ENCODE data around the gene CAMKK1.
A peak's percentile ranks its signal among the peaks of the same experiment; 100 is the strongest.

The CAMKK1 gene

DNA sequence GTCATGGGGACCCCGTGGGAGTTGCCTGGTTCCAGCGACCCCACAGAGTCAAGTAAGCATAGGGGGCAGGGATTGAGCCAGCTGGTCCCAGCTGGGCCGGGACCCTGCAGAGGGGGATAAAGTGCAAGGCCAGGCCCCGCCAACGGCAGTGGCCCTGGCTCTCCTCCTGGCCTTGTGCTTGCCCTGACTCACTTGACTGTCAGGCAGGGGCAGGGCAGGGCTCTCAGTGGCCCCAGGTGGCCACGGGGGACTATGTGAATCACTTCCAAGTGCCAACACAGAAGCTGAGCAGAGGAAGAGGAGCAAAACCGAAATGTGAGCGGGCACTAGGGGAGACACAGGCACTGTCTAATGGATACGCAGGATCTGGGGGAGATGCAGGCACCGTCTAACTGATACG lies 25.2 kb downstream of the CAMKK1 start:
- H3K4me3 ChIP-seq (ENCODE audit: severe bottlenecking), result no peak overlapping the region
- H3K36me3 ChIP-seq (ENCODE audit: low read depth), result peaks cover 6% of the 10 kb centered on the region
- peak; percentile 24; the same call in 1 of the 3 replicates for ATAC-seq (ENCODE audit: low read depth)
- DNase-seq (ENCODE audit: low spot score), result no peak
- TF ChIP-seq, protein P1, sequence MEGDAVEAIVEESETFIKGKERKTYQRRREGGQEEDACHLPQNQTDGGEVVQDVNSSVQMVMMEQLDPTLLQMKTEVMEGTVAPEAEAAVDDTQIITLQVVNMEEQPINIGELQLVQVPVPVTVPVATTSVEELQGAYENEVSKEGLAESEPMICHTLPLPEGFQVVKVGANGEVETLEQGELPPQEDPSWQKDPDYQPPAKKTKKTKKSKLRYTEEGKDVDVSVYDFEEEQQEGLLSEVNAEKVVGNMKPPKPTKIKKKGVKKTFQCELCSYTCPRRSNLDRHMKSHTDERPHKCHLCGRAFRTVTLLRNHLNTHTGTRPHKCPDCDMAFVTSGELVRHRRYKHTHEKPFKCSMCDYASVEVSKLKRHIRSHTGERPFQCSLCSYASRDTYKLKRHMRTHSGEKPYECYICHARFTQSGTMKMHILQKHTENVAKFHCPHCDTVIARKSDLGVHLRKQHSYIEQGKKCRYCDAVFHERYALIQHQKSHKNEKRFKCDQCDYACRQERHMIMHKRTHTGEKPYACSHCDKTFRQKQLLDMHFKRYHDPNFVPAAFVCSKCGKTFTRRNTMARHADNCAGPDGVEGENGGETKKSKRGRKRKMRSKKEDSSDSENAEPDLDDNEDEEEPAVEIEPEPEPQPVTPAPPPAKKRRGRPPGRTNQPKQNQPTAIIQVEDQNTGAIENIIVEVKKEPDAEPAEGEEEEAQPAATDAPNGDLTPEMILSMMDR (IDR thresholded peaks at IDR 0.05; ENCODE audit: poor library complexity, severe bottlenecking), result no peak
- no peak overlapping the region for H3K27ac ChIP-seq (ENCODE audit: poor library complexity, severe bottlenecking)
- H3K27me3 ChIP-seq (ENCODE audit: insufficient read depth, poor library complexity, severe bottlenecking), result no peaks in the 10 kb centered on the region
- no peaks in the 10 kb centered on the region for H3K9me3 ChIP-seq (ENCODE audit: severe bottlenecking)
- no peaks in the 10 kb centered on the region for H3K4me1 ChIP-seq (ENCODE audit: insufficient read depth, poor library complexity, severe bottlenecking)

DNA sequence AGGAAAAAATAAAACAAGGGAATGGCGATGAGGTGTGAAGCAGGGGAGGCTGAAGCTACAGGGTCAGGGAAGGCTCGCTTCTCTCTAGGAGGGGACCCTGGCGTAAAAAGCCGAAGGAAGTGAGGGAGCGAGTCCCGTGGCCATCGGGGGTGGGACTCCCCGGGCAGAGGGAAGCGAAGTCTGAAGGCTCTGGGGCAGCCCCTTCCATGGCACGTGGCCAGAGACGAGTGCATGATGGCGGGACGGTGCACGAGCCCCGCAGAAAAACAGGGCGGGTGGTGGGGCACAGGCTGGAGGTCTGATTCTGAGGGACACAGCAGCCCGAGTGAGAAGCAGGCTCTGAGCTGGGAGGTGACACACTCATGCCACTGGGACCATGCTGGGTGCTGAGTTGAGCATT lies 25.7 kb downstream of the CAMKK1 start:
- Histone ChIP-seq H3K27me3 (ENCODE audit: insufficient read depth, poor library complexity, severe bottlenecking) (no peaks in the 10 kb centered on the region), H3K27ac (ENCODE audit: poor library complexity, severe bottlenecking) (no peak overlapping the region), H3K9me3 (ENCODE audit: severe bottlenecking) (no peaks in the 10 kb centered on the region), H3K36me3 (ENCODE audit: low read depth) (peaks cover 1% of the 10 kb centered on the region), H3K4me3 (ENCODE audit: severe bottlenecking) (no peak overlapping the region), H3K4me1 (ENCODE audit: insufficient read depth, poor library complexity, severe bottlenecking) (no peaks in the 10 kb centered on the region)
- ATAC-seq (ENCODE audit: low read depth) (no peak), DNase-seq (ENCODE audit: low spot score) (no peak)
- TF ChIP-seq, protein P1 (IDR thresholded peaks at IDR 0.05; ENCODE audit: poor library complexity, severe bottlenecking), result no peak

DNA sequence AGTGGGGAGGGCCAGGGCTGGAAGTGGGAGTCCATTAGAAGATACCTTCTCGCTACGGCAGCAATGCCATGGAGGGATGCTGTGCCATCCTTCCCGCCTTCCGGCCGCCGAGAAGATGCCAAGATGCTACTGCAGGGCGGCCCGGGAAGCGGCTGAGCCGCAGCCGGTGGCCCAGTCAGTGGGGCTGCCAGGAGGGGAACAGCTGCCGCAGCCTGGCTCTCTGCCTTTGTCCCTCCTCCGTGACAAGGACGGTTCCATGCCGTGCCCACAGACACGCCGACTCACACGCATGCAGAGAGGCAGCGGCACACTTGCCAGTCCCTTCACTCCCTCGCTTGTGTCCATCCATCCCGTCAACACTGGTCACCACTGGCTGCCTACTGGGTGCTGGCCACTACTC lies 26.6 kb downstream of the CAMKK1 start:
- no peak overlapping the region for H3K27ac ChIP-seq (ENCODE audit: poor library complexity, severe bottlenecking)
- H3K36me3 ChIP-seq (ENCODE audit: low read depth), result no peaks in the 10 kb centered on the region; the same call in 1 of the 2 replicates
- H3K4me1 ChIP-seq (ENCODE audit: insufficient read depth, poor library complexity, severe bottlenecking), result no peaks in the 10 kb centered on the region
- no peak overlapping the region for H3K4me3 ChIP-seq (ENCODE audit: severe bottlenecking)
- TF ChIP-seq, protein P1 (IDR thresholded peaks at IDR 0.05; ENCODE audit: poor library complexity, severe bottlenecking), result no peak
- no peaks in the 10 kb centered on the region for H3K9me3 ChIP-seq (ENCODE audit: severe bottlenecking)
- no peaks in the 10 kb centered on the region for H3K27me3 ChIP-seq (ENCODE audit: insufficient read depth, poor library complexity, severe bottlenecking)
- no peak for ATAC-seq (ENCODE audit: low read depth)
- no peak for DNase-seq (ENCODE audit: low spot score)

DNA sequence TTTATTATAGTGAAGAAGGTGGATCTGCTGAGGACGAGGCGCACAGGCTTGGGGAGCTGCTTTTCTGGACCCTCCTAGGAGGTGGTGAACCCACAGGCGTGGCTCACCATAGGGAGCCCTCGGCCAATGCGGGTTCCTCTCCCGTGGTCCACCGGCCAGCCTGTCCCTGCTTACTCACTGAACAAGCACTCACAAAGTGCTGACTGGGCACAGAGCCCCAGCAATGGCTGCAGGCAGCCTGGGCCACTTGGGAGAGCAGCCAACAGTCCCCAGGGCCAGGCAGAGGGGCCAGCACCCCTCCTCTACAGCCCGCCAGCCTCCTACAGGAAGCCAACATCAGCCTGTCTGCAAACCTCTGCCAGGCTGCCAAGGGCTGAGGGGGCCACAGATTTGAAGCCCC lies 27.7 kb downstream of the CAMKK1 start:
- Histone ChIP-seq H3K4me3 (ENCODE audit: severe bottlenecking) (no peak overlapping the region), H3K36me3 (ENCODE audit: low read depth) (no peaks in the 10 kb centered on the region; the same call in 1 of the 2 replicates), H3K4me1 (ENCODE audit: insufficient read depth, poor library complexity, severe bottlenecking) (no peaks in the 10 kb centered on the region), H3K27me3 (ENCODE audit: insufficient read depth, poor library complexity, severe bottlenecking) (no peaks in the 10 kb centered on the region), H3K27ac (ENCODE audit: poor library complexity, severe bottlenecking) (no peak overlapping the region), H3K9me3 (ENCODE audit: severe bottlenecking) (no peaks in the 10 kb centered on the region)
- TF ChIP-seq, protein P1 (IDR thresholded peaks at IDR 0.05; ENCODE audit: poor library complexity, severe bottlenecking), result no peak
- DNase-seq (ENCODE audit: low spot score) (no peak), ATAC-seq (ENCODE audit: low read depth) (peak; percentile 26; the same call in 2 of the 3 replicates)

DNA sequence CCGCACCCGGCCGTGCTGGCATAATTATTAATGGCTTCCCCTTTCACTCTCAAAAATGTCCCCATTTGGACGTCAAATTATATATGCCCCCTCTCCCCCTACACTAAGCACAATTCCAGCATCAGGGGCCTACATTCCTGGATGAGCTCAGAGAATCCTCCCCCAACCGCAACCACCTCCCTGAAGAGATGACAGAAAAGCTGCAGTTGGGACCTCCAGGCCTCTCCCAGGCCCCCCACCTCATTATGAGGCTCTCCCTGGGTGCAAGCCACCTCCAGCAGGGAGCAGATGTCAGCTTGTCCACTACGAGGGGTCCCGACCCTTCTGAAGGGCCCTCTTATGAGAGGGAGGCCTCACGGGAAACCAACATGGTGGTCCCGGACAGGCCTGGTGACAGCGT lies 28.3 kb downstream of the CAMKK1 start:
- no peak for ATAC-seq (ENCODE audit: low read depth)
- H3K27me3 ChIP-seq (ENCODE audit: insufficient read depth, poor library complexity, severe bottlenecking), result no peaks in the 10 kb centered on the region
- H3K9me3 ChIP-seq (ENCODE audit: severe bottlenecking), result no peaks in the 10 kb centered on the region
- no peak overlapping the region for H3K4me3 ChIP-seq (ENCODE audit: severe bottlenecking)
- DNase-seq (ENCODE audit: low spot score), result no peak
- H3K36me3 ChIP-seq (ENCODE audit: low read depth), result no peaks in the 10 kb centered on the region; the same call in 1 of the 2 replicates
- H3K27ac ChIP-seq (ENCODE audit: poor library complexity, severe bottlenecking), result no peak overlapping the region
- no peaks in the 10 kb centered on the region for H3K4me1 ChIP-seq (ENCODE audit: insufficient read depth, poor library complexity, severe bottlenecking)
- TF ChIP-seq, protein P1 (IDR thresholded peaks at IDR 0.05; ENCODE audit: poor library complexity, severe bottlenecking), result no peak

All from RWPE2 (cell line).